Effector CD8-positive, alpha-beta T cell (primary cell): Measurements from ENCODE around the gene TCIRG1.
A peak's percentile ranks its signal among the peaks of the same experiment; 100 is the strongest.
"Not testable (repeated sequence)": the region's sequence is repeated elsewhere in the genome, so short reads cannot be mapped to it uniquely, and the experiment has no call there.

Experiments
- DNase-seq: peaks from one replicate; lab custom pipeline; 2025; lab: John Stamatoyannopoulos, UW
- total RNA-seq, 4 experiments: gene quantifications; one replicate each; lab custom pipeline; 2026; lab: John Stamatoyannopoulos, UW

Gene TCIRG1
- 159 to 267 (median 201) reads per million in 4 experiments for total RNA-seq

GRCh38 chr11:68038718-68039525, at the start of gene TCIRG1:
Gene TCIRG1 (plus strand): TSS chr11:68039025. CDS start chr11:68041272, 2,247 bp downstream.
- peak; percentile 30 for DNase-seq

- DNase-seq = not testable (repeated sequence)
These were observed 48.1 kb upstream of the TCIRG1 start for GRCh38 chr11:67990546-67991346.

DNA sequence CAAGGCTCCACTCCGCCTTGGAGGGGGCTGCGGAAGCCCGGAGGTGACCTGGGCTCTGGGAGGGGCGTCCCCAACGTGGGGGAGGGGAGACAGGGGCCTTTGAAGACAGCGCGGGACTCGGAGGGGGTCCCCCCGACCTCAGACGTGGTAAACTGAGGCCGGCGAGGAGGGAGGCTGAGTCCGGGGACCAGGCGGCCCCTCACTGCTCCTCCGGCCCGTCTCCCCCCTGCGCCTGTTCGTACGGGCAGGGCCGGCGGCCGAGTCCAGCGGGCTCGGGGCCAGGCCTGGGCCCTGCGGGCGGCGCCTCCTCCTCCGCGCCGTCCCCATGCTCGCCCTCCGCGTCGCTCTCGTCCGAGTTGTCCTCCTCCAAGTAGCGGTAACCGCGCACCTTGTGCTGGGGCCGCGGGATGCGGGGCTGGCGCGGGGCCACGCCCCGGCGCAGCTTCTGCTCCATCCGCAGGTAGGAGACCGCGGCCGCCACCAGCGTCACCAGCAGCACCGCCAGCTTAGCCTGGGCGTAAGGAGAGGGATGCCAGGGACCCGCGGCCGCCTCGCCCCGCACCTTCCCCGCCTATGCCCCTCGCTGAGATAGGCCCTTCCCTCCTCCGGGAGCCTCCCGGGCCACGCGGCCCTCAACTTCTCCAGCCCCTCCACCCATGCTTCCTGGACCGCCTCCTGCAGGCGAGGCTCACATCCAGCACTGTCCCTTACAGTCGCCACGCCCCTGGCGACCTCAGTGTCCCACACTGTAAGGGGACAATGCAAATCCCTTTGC, 47.3 kb upstream of the TCIRG1 start:
- DNase-seq = not testable (repeated sequence)

GRCh38 chr11:67993821-67994220, 45.0 kb upstream of the TCIRG1 start:
- not testable (repeated sequence) for DNase-seq

GRCh38 chr11:67994387-67994786, 44.4 kb upstream of the TCIRG1 start:
- not testable (repeated sequence) for DNase-seq

GRCh38 chr11:67995129-67995528, 43.7 kb upstream of the TCIRG1 start:
- not testable (repeated sequence) for DNase-seq

- DNase-seq = not testable (repeated sequence)
These were observed 43.2 kb upstream of the TCIRG1 start for GRCh38 chr11:67995579-67995978.

- no peak for DNase-seq
These were observed 42.8 kb upstream of the TCIRG1 start for GRCh38 chr11:67996051-67996450.

DNA sequence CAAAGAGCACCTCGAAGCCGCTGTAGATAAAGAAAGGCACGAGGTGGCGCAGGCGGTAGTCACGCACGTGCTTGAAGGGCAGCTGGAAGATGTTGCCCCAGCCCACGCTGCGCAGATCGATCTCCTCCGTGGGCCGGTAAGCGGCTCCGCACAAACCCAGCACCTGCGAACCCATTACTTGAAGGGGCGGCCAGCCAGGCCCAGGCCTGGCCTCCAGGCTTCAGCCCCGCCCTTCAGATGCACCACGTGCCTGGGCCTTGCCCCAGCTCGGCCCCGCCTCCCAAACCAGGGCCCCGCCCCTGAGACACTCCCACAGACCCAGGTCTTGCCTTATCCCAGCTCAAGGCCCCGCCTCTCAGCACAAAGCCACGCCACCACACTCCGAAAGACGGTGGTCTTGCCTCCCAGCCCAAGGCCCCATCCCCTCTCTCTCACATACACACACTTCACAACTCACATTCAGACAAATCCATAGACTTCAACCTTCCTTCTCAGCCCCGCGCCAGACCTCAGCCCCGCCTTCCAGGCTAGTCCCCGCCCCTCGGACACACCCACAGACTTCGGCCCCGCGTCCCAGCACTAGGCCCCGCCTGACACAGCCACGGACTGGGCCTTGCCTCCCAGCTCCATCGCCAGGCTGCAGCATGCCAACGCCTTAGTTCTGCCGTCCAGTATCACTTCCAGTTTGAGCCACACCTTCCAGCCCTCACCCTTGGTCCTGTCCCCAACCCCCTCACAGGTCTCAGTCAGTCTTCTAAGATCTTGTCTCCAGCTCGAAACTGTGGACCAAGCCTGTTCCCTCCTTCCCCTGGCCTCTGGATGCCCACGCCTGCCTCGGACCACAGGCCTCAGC, 42.0 kb upstream of the TCIRG1 start:
- peak; percentile 19 for DNase-seq

- no peak for DNase-seq
These were observed 41.3 kb upstream of the TCIRG1 start for GRCh38 chr11:67997475-67997921.

- no peak for DNase-seq
These were observed 40.4 kb upstream of the TCIRG1 start for GRCh38 chr11:67998150-67999045.

GRCh38 chr11:67999201-67999629, 39.6 kb upstream of the TCIRG1 start:
- no peak for DNase-seq

DNA sequence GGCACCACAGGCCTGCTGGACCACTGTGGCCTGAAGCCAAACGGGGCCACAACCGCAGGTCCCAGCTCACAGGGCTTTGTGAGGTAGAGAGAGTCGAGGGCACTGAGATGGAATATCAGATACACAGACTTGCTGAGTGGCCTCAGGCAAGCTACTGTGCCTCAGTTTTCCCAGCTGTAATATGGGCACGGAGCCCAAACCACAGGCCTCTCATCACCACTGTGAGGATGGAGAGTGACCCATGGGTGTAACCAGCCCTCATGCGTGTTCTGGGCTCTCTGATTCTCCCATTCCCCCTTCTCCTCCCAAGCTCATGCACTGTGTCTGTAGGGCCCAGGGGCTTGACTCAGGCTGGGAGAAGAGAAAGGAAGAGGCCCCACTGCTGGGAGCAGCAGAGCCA, 39.1 kb upstream of the TCIRG1 start:
- no peak for DNase-seq

DNA sequence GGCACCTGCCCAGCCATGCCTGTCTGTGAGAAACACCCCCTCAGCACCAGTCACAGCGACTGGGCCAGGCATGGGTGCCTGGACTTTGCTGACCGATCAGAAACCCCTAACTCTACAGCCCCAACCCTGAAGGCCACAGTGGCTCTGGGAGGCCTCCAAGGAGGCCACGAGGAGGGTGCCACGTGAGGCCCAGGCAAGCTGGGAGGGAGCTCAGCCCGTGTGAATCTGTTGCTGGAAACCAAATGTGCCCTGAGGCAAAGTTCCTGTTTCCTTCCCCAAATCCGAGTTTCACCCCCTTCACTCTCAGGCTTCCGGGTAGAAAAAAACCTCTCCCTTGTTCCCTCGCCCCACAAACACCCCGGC, 36.3 kb upstream of the TCIRG1 start:
- DNase-seq = no peak

GRCh38 chr11:68002938-68003845, 35.6 kb upstream of the TCIRG1 start:
- peak; percentile 37 for DNase-seq

DNA sequence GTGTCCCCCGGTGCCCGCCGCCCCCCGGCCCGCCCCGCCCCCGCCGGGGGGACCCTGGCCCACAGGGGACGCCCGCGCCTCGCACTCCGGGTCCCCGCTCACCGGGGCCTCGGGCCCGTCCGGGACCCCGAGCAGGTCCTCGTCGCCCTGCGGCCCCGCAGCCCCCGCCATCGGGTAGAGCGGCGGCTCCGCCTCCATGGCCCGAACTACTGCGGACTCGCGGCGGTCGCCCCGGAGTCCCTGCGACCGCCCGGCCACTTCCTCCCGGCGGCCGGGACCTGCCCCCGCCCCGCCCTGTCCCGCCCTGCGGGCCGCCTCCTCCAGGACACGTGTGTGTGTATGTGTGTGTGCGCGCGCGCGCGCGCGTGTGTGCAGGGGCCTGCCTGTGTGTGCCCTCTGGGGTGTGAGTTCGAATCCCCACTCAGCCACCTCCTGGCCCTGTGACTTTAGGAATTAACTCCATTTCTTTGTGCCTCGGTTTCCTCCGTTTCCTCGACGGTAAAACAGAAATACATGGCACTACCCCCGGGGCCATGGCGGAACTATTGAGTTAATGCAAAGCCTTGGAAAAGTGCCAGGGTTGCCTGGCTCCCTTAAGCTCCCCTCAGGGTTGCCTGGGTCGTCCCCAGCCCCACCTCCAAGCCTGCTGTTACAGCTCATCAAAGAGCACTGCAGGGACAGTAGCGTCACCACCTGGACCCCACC, 34.8 kb upstream of the TCIRG1 start, which contains the start of gene UNC93B1:
UNC93B1 (minus strand) TSS at position 252 of the 705 bp plus-strand sequence; CDS start at position 198, 54 bp downstream.
- peak; percentile 48 for DNase-seq

- no peak for DNase-seq
These were observed 34.1 kb upstream of the TCIRG1 start for GRCh38 chr11:68004551-68005335.
